ENCODE data around the gene CLIC5.

DNA sequence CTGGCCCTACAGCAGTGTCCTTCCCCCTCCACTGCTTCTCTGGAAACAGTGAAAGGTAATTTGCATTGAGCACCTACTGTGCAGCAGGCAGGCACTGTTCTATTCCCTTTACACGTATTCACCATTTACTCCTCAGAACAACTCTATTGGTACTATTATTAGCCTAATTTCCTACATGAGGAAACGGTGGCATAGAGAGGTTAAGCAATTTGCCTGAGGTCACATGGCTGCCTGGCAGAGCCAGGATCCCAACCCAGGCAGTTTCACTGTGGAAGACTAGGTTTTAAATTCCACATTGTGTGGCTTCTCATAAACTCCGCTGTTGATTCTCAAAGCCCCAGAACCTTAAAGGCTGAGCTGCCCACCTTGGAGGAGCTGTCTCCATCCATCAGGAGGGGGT, 72.7 kb downstream of the CLIC5 start:
- TF ChIP-seq, protein P1, sequence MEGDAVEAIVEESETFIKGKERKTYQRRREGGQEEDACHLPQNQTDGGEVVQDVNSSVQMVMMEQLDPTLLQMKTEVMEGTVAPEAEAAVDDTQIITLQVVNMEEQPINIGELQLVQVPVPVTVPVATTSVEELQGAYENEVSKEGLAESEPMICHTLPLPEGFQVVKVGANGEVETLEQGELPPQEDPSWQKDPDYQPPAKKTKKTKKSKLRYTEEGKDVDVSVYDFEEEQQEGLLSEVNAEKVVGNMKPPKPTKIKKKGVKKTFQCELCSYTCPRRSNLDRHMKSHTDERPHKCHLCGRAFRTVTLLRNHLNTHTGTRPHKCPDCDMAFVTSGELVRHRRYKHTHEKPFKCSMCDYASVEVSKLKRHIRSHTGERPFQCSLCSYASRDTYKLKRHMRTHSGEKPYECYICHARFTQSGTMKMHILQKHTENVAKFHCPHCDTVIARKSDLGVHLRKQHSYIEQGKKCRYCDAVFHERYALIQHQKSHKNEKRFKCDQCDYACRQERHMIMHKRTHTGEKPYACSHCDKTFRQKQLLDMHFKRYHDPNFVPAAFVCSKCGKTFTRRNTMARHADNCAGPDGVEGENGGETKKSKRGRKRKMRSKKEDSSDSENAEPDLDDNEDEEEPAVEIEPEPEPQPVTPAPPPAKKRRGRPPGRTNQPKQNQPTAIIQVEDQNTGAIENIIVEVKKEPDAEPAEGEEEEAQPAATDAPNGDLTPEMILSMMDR (IDR thresholded peaks at IDR 0.05), result no peak
- TF ChIP-seq POLR2A (IDR thresholded peaks at IDR 0.05), result no peak
